Fibroblast of the conjunctiva (primary cell): ENCODE data around the gene SMIM1.

Experiments
- DNase-seq: peaks from one replicate; pipeline ENCODE4 v3.0.0-alpha.2; 2010; ENCODE audit warnings: low read depth

SMIM1 gene

DNA sequence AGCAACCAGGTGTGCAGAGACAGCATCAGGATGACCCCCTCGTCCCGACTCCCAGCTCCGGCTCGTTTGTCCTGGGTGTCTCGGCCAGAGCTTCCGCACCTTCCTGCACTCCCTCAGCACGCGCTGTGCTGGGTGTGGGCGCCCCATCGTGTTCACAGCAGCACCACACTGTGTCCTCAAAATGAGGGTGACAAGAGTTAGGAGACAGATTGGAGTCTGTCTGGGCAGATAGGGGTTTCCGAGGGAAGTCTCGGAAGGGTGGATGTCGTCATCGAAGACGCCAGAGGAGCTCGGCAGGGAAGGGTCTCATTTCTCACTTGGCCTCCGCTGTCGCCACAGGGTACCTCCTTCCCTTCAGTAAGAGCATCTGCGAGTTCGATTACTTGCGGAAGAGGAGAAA lies 16.2 kb upstream of the SMIM1 start:
- no peak for DNase-seq

DNA sequence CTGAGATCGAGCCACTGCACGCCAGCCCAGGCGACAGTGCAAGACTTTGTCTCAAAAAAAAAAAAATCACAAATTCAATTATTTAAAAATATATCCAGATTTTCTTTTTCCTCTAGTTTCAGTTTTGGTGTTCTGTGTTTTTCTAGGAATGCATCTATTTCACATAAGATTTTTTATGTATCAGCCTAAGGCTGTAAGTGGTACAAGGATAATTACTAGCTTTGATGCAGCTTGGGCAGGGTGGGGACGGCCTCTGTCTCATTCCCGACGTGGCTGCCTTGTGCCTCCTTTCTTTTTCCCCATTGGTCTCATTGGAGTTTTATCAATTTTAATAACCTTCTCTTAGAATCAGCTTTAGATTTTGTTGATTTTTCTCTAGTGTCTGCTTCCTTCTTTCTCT lies 13.4 kb upstream of the SMIM1 start:
- no peak for DNase-seq

DNA sequence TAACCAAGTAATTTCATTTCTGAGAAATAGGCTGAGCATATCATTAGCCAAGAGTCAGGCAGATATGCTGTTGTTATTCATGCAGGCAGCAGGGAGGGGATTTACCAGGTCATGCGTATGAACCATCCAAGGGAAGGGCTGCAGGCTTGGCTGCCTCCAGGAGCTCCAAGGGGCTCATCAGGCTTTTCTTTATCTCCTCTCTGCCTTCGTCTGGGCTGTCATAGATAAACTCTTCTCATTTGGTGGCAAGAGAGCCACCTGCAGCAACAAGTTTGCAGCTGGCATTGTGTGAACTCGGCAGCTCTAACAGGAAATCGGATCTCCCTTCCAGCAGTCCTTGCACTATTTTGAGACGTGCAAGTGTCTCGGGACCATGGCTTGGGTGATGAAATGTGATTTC lies 12.8 kb upstream of the SMIM1 start:
- no peak for DNase-seq

DNA sequence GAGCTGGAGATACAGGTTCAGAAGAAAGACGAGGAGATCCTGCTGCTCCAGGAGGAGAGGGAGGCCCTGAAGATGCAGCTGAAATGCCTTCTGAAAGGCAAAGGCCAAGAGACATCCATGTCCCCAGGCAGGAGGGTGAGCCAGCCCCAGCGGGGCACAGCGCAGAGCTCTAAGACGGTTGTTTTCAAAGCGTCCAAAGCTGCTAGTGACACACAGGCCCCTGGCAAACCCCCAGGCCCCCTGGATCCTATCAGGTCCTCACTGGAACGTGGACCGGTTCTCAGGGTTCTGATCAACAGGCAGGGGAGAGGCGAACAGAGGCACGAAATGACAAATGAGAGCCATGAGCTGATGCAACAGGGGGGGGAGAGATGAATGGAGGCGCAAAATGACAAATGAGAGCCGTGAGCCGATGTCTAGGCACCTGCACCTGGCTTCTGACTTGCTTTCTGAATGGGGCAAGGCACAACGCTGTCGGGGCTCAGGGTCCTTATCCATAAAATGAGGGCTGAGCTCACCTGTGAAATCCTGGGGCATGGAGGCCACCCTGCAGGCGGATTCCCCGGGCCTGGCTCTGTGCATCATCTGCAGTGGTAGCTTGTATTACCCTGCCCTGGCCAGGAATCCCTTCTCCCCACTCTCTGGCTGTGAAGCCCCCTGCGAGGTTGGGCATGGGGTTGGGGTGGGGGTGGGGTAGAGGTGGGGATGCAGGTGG lies 11.1 kb upstream of the SMIM1 start:
- no peak for DNase-seq

DNA sequence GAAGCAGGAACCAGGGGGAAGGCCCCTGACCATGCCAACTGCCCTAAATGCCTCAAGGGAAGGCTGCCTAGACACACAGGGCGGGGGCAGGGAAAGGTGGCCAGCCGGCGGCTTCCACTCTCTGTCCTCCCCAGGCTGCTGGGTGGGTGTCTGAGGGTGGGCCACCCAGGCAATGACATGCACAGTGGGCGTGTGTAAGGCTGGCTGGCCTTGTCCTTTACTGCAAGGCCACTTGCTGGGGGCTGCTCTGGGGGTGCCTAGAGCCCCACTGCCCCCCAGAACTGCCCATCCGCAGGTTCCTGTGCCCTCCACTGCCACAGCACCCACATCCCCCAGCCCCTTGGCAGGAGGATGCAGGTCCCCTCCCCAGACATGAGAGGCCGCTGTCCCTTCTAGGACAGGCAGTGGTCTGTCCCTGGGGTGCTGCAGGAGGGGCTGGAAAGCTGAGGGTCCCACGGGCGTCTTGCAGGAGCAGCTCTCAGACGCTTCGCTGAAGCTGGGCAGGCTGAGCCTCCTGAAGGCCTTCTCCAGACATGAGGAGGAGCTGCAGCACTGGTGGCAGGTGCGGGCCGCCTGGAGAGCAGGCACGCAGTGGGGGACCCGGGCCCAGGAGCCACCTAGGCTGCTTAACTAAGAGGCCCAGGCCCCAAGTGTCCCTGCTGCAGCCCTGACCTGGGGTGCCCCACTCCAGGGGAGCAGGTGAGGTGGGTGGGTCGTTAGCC lies 10.2 kb upstream of the SMIM1 start:
- DNase-seq, result no peak

DNA sequence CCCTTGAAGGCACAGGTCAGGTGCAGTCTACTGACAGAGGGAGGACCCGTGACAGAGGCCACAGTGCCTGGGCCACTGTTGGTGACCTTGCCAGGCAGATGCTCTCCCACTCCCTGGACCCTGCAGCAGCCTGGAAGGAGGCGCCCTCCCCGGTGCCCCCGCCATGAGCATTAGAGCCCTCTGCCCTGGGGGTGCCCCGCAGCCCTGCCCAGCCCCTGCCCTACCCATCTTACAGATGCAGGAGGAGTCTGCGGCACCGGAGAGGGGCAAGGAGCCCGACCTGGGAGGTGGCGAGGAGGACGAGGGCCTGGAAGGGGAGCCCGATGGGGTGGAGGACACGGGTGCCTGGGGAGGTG lies 9.7 kb upstream of the SMIM1 start:
- DNase-seq, result no peak

DNA sequence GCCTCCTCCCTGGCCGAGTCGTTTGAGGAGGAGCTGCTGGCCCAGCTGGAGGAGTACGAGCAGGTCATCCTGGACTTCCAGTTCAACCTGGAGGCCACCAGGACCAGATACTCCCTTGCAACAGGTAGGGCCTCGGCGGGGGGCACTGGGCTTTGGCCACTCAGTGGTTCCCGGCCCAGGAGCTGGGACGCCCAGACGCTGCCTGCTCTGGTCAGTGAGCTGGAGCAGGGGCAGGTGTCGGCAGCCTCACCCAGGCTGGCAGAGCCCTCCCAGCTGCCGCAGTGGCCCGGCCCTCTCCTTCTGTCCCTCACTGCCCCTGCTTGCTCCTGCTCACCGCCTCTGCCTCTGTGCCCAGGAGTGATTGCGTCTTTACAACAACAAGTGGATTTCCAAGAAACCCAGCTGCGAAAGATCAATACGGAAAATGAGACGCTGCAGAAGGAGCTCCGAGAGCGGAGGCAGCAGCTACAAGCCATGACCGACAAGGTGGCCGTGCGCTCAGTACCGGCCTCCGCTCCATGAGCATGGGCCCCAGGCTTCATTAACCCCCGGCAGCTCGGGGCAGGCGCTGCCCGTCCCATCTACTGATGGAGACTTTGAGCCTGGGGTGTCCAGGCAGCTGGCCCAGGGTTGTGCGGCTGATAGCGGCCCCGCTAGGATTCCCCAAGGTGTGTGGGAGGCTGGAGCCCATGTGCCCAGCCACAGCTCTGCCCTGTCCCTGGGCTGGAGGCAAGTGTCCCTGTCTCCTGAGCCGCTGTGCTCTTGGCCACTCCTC lies 9.0 kb upstream of the SMIM1 start:
- no peak for DNase-seq

DNA sequence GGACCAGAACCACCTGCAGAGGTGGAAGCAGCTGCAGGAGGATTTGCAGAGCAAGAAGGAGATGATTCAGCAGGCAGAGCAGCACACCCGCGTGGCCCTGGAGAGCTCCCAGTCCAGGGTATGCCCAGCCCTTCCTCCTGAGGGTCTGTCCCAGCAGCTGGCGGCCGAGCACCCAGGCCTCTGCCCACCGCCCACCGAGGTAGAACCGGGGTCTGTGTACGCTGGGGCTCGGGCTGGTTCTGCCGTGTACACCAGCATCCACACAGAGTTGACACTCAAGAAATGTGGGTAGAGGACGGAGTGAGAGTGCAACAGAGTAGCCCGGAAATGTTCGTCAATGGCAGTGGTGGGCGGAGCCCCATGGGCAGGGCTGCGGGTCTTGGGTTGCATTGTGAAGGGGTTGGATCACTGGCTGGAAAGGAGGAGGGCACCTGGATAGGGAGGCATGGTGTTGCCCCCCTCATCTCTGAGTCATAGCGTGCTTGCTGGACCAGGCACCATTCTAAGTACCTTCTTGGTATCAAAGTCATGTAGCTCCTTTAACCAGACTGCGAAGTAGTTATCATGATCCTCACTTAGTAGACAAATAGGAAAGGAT lies 5.1 kb upstream of the SMIM1 start:
- no peak for DNase-seq

DNA sequence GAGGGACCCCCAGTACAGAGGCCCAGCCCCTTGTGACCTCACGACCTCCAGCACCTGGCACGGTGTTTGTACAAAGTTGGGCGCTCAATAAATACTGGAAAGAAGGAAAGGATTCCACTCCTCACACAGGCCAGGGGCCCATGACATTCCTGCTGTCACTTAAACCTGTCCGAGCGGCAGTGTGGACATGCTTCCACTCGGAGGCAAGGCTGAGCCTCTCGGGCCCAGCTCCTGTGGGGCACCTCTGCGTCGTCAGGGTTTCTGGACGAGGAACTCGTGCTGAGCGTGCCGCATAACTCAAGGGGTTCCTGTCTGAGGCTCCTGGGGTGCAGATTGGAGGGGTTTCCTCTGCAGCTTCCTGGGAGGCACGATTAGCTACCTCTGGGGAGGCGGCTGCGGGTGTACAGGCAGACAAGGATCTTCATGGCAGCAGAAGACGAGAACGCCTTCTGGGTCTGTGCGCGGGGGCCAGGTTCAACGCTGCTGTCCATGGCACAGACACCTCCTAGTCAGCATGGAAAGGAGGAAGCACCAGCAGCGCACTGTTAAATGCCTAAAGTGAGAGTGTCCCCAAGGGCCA lies 3.6 kb upstream of the SMIM1 start:
- DNase-seq, result no peak

DNA sequence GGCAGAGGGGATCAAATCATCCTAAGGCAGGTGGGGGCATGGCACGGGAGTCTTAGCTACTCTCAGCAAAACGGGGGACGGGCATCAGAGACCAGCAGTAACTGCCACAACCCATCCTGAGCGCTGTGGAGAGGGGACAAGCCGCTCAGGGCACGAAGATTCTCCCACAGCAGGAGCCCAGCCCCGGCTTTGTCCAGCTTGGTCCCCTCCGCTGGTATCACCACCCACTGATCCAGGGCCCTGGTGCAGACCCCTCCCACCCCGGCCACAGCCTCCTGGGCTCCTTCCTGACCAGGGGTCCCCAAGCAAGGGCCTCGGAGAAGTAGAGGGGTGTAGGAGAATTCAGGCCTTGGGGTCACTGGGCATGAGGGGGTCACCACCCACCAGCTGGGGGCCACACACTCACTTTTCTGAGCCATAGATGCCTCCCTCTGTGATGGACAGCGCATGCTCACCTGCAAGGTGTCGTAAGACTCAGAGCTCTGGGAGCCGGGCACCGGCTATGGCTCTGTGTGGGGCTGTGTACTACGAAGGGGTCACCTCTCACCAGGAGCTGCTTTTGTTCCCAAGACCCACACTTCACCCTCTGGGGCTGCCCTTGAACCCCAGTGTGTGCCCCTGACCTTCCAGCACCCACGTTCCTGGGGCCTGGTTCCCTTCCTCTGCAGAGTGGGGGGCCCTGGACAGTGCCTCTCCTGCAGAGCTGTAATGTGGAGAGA lies 2.3 kb upstream of the SMIM1 start:
- no peak for DNase-seq

DNA sequence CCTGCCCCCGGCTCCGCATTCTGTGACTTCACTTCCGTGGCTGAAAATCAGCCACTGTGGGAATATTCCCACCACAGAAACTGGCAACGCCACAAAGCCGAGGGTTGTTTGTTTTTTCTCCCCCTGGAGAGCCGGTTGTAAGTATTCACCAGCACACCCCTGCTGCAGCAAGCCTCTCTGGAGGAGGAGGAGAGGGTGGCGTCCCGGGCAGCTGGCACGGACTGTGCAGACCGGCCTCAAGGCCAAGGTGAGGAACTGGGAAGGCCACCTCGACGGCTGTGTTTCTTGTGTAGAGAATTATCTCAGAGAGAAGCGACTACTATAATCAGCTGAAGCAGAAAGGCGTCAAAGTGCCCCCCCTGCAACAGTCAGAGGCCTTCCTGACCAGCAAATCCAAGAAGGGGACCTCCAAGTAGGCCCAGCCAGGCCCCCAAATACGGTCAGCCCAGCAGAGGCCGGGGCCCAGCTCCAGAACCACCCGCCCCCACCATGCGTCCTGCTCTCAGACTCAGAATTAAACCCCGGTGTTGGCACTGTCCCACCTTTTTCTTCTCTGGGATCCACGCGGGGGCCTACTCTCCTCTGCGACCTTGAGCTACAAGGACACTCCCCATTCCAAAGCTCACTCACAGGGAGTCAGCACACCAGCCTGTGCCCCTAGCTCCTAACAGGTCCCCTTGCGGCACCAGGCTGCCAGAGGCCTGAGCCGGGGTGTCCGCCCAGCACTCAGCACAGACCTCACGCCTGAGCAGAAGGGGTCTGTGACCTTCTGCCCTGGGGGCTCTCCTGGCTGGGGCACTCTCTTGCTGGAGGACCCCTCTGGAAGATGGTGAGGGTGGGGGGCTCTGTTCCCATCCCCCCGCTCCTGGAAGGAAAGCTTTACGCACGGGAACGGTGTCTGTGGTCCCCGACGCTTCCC lies 1.2 kb upstream of the SMIM1 start:
- no peak for DNase-seq

DNA sequence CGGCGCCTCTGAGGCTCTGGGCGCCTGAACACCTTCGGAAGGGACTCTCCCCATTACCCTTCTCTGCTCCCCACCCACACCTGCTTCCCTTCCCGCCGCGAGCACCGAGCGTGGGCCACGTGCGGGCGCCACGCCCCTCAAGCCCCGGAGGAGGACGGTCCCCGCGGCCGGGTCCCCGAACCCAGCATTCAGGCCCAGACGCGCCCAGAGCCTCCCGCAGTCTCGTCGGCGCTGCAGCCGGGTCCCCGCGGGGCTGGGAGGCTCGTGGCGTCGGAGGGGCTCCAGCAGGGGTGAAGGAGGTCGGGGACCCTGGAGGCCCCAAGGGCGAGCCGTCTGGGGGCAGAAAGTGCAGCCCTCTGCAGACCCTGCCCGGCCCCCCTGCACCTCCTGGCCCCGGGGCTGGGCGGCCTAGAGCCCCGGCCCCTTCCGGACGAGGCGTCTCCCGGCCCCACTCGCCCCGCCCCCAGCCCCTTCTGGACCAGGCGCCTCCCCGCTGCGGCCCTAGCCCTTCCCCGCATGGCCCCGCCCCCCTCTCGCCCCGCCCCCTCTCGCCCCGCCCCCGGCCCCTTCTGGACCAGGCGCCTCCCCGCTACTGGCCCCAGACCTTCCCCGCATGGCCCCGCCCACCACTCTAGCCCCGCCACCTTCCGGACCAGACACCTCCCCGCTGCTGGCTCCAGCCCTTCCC lies 378 bp upstream of the SMIM1 start:
- DNase-seq, result peak; percentile 57

DNA sequence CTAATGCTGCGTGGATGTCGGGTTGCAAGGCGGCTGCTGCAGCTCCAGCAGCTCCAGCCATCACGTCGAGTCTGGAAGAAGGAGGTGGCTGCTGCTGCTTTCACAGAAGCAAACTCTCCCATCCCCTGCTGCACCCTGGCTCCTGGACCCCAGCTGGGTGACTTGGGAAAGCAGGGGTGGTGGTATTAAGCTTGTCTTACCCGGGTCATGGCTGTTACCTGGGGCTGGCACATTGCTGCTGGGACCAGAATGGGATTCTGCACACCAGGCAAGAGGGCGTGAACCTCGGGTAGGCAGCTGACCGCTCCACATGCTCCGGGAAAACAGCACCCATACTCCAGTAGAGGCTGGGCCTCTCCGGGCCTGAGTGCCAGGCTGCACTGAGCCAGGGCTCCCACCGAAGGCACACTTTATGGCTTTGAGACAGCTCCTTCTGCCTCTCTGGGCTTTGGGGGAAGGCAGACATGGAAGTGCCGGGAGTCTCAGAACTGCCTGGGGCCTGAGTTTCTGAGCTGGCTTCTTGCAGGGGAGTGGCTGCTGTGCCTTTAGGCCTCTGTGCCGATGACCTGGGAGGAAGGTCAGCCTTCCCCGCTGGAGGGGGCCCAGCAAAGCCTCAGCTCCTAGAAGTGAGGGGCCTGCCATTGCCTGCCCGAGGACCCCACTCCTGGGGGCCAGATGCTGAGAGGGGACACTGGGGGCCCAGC lies 1.2 kb downstream of the SMIM1 start:
- DNase-seq, result no peak

DNA sequence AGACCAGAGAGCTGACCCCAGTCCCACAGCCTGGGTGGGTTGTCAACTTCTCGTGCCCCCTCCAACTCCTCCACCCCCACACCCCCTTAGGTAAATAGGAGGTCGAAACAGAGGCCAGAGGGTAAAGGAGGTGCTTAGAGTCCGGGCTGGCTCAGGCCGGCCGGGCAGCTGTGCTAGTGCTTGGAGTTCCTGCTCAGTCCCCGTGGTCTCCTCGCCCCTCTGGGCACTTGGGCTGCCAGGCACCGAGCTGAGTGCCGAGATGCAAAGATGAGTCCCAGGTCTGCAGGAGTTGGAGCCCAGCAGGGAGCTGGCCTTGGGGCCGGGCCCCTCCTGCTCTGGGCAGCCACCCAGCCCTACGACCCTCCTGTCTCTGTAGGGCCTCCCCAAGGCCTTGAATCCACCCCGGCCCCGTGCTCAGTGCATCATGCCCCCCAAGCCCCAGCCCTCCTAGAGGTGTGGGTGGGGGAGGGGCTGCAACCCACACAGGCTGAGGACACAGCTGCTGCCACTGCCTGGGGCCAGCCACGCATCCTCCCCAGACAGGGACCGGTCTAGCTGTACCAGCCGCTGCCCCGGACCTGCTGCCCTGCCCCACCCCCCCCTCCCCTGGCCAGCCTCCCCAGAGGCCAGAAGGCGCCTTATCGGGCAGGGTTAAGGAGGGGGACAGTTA lies 1.9 kb downstream of the SMIM1 start:
- DNase-seq, result no peak

DNA sequence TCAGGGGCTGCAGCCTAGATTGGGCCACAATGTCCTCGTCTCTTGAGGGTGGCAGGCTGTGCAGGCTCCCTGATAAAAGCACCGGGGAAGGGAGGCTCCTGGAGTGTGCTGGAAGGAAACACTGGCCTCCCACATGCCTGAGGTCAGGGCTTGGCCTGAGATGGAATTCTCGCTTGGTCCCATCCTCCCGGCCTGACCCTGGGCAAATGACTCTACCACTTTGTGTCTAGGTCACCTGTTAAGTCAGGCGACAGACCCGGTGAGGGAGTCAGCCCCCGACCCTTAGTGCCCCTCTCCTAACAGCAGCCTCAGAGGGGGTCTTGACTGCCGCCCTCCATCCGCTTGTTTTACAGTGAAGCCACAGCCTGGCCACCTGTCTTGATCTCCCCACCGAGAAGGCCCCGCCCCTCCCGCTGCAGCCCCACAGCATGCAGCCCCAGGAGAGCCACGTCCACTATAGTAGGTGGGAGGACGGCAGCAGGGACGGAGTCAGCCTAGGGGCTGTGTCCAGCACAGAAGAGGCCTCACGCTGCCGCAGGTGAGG lies 2.5 kb downstream of the SMIM1 start:
- no peak for DNase-seq

DNA sequence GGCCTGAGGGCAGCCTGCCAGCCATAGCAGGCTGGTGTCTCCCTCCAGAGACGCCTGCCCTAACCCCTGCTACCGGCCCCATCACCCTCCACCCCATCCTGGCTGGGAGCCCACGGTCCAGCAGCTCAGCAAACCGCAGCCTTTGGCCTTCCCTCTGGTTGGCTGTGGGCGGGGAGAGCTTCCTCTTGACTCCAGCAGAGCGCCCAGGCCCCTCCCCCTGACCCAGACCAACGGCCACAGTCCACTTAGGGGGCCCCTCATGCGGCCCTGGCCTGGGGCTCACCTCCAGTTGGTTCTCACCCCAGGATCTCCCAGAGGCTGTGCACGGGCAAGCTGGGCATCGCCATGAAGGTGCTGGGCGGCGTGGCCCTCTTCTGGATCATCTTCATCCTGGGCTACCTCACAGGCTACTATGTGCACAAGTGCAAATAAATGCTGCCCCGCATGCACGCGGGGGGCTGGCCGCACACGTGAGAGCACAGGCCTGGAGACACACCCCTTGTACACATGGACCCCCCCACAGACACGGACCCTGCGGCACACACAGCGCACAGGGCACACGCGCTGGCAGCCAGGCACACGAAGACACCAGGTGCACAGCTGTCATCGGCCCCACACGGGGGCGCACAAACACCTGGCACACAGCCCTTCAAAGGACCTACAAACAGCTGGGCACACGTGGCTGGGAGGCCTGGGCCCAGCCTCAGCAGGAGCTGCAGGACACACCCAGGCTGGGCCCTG lies 3.1 kb downstream of the SMIM1 start:
- DNase-seq, result peak; percentile 22

DNA sequence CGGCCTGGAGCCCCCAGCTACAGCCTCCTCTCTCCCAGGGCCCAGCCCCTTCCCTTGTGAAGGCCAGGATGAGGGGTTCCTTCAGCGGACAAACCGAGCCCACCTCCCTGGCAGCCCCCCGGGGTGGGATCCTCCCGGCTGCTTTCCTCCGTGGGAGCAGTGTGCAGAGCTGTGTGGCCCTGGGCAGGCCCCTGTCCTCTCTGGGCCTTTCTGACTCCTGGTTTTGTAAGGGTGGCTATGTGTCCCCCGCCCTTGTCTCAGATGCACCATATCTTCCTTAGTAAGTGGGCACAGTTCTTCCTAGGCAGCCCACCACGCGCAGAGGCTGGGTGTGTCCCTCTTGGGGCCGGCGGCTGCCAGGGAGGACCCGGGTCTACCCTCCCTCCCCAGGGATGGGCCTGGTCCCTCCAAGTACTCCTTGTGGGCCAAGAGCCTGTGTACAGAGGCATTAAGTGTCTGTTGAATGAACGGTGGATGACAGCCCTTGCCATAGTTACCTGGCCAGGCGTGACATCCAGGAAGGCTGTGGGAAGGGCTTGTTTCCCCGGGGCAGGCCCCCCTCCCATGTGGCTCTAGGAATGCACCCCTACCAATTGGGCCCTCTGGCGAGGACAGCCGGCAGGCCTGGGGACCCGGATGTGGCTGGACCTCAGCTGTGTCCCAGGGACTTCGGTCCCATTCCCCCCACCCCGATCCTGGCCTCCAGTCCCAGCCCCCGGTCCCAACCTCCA lies 3.8 kb downstream of the SMIM1 start:
- no peak for DNase-seq
